Measurements from ENCODE around the gene FAM120AOS.
"Not testable (repeated sequence)": the region's sequence is repeated elsewhere in the genome, so short reads cannot be mapped to it uniquely, and the experiment has no call there.

FAM120AOS gene

GRCh38 chr9:93446073-93446472 lies 7.3 kb downstream of the FAM120AOS start:
- no peaks in the 10 kb centered on the region for H3K9me3 ChIP-seq (ENCODE audit: control insufficient read depth, insufficient read depth, low read length)
- peaks cover 49% of the 10 kb centered on the region for H3K36me3 ChIP-seq (ENCODE audit: control insufficient read depth, low read length)
- no peak overlapping the region for H3K4me2 ChIP-seq (ENCODE audit: low read length)
- peaks cover 22% of the 10 kb centered on the region for H3K79me2 ChIP-seq (ENCODE audit: control insufficient read depth, low read length)
- TF ChIP-seq CTCF (IDR thresholded peaks at IDR 0.05; ENCODE audit: low read depth, low read length, poor library complexity, severe bottlenecking) (no peak), EZH2phosphoT487 (IDR thresholded peaks at IDR 0.05; ENCODE audit: borderline replicate concordance, low read length) (no peak)
- peaks cover 12% of the 10 kb centered on the region for H3K4me1 ChIP-seq (ENCODE audit: control insufficient read depth, low read length)
- no peaks in the 10 kb centered on the region for H4K20me1 ChIP-seq (ENCODE audit: control insufficient read depth, insufficient read depth, low read depth, low read length)
- no peaks in the 10 kb centered on the region for H3K27me3 ChIP-seq (ENCODE audit: control insufficient read depth, low read length)
- H3K4me3 ChIP-seq (ENCODE audit: low read length) = no peak overlapping the region
- no peak overlapping the region for H3K27ac ChIP-seq (ENCODE audit: low read depth, low read length)
- no peaks in the 10 kb centered on the region for H3K9me2 ChIP-seq (replicated peaks; ENCODE audit: control insufficient read depth, low read length)
- H3F3A ChIP-seq (ENCODE audit: control insufficient read depth, insufficient read depth) = peaks cover 20% of the 10 kb centered on the region

- no peaks in the 10 kb centered on the region for H3K9me2 ChIP-seq (replicated peaks; ENCODE audit: control insufficient read depth, low read length)
- H4K20me1 ChIP-seq (ENCODE audit: control insufficient read depth, insufficient read depth, low read depth, low read length) = no peaks in the 10 kb centered on the region
- H3K36me3 ChIP-seq (ENCODE audit: control insufficient read depth, low read length) = peaks cover 3% of the 10 kb centered on the region
- no peak overlapping the region for H3K4me2 ChIP-seq (ENCODE audit: low read length)
- H3F3A ChIP-seq (ENCODE audit: control insufficient read depth, insufficient read depth) = peaks cover 9% of the 10 kb centered on the region; the same call in 1 of the 2 replicates
- H3K9me3 ChIP-seq (ENCODE audit: control insufficient read depth, insufficient read depth, low read length) = no peaks in the 10 kb centered on the region
- H3K4me1 ChIP-seq (ENCODE audit: control insufficient read depth, low read length) = no peaks in the 10 kb centered on the region
- H3K4me3 ChIP-seq (ENCODE audit: low read length) = no peak overlapping the region
- no peak for TF ChIP-seq EZH2phosphoT487 (IDR thresholded peaks at IDR 0.05; ENCODE audit: borderline replicate concordance, low read length)
- TF ChIP-seq CTCF (IDR thresholded peaks at IDR 0.05; ENCODE audit: low read depth, low read length, poor library complexity, severe bottlenecking) = no peak
- no peak overlapping the region for H3K27ac ChIP-seq (ENCODE audit: low read depth, low read length)
- no peaks in the 10 kb centered on the region for H3K27me3 ChIP-seq (ENCODE audit: control insufficient read depth, low read length)
- H3K79me2 ChIP-seq (ENCODE audit: control insufficient read depth, low read length) = no peaks in the 10 kb centered on the region
Observed at GRCh38 chr9:93440896-93441580, 12.3 kb downstream of the FAM120AOS start.

GRCh38 chr9:93439301-93439700 lies 14.1 kb downstream of the FAM120AOS start:
- H3F3A ChIP-seq (ENCODE audit: control insufficient read depth, insufficient read depth); H3K9me2 ChIP-seq (replicated peaks; ENCODE audit: control insufficient read depth, low read length); H4K20me1 ChIP-seq (ENCODE audit: control insufficient read depth, insufficient read depth, low read depth, low read length); H3K4me2 ChIP-seq (ENCODE audit: low read length); H3K36me3 ChIP-seq (ENCODE audit: control insufficient read depth, low read length); H3K27ac ChIP-seq (ENCODE audit: low read depth, low read length); H3K9me3 ChIP-seq (ENCODE audit: control insufficient read depth, insufficient read depth, low read length); H3K4me1 ChIP-seq (ENCODE audit: control insufficient read depth, low read length); H3K27me3 ChIP-seq (ENCODE audit: control insufficient read depth, low read length); H3K79me2 ChIP-seq (ENCODE audit: control insufficient read depth, low read length); H3K4me3 ChIP-seq (ENCODE audit: low read length): not testable (repeated sequence)

- TF ChIP-seq EZH2phosphoT487 (IDR thresholded peaks at IDR 0.05; ENCODE audit: borderline replicate concordance, low read length) (no peak), CTCF (IDR thresholded peaks at IDR 0.05; ENCODE audit: low read depth, low read length, poor library complexity, severe bottlenecking) (no peak)
- Histone ChIP-seq H3K4me3 (ENCODE audit: low read length) (no peak overlapping the region), H4K20me1 (ENCODE audit: control insufficient read depth, insufficient read depth, low read depth, low read length) (no peaks in the 10 kb centered on the region), H3F3A (ENCODE audit: control insufficient read depth, insufficient read depth) (peaks cover 3% of the 10 kb centered on the region; the same call in 1 of the 2 replicates), H3K4me1 (ENCODE audit: control insufficient read depth, low read length) (no peaks in the 10 kb centered on the region; the same call in 1 of the 2 replicates), H3K4me2 (ENCODE audit: low read length) (no peak overlapping the region), H3K27me3 (ENCODE audit: control insufficient read depth, low read length) (no peaks in the 10 kb centered on the region), H3K9me2 (replicated peaks; ENCODE audit: control insufficient read depth, low read length) (no peaks in the 10 kb centered on the region), H3K79me2 (ENCODE audit: control insufficient read depth, low read length) (no peaks in the 10 kb centered on the region), H3K36me3 (ENCODE audit: control insufficient read depth, low read length) (no peaks in the 10 kb centered on the region), H3K9me3 (ENCODE audit: control insufficient read depth, insufficient read depth, low read length) (no peaks in the 10 kb centered on the region), H3K27ac (ENCODE audit: low read depth, low read length) (no peak overlapping the region)
Observed at GRCh38 chr9:93437996-93438395, 15.4 kb downstream of the FAM120AOS start.
